Keratinocyte (primary cell): ENCODE data around the gene HOXC6. TPM values are rescaled to one million over a fixed set of nuclear protein-coding genes. Genes with fewer than 3 reads are reported as not detected.

Experiments used
- DNase-seq: peaks from one replicate; pipeline ENCODE4 v3.0.0-alpha.2; 2011; ENCODE audit warnings: low read depth, missing footprints, low spot score
- FAIRE-seq: peaks from 2 replicates; lab custom pipeline; 2011; peaks lifted over from hg19 to GRCh38; lab: Jason Lieb, UNC
- H2AFZ ChIP-seq: 2 replicates; pipeline ENCODE4 v1.6.0; 2012; ENCODE audit warnings: low read length, control low read depth, inconsistent platforms; ENCODE audit not compliant: control insufficient read depth
- H3K27ac ChIP-seq: 2 replicates; pipeline ENCODE4 v1.5.1; 2011; ENCODE audit warnings: low read length; ENCODE audit not compliant: control insufficient read depth, insufficient read depth
- H3K27me3 ChIP-seq: 3 replicates; pipeline ENCODE4 v1.6.0; 2011; ENCODE audit warnings: low read length; ENCODE audit not compliant: control insufficient read depth, insufficient read depth; ENCODE audit errors: extremely low read depth
- H3K36me3 ChIP-seq, 2 experiments: 2 replicates in 1 of 2; 3 replicates in 1 of 2; pipeline ENCODE4 v1.5.1; 2011; ENCODE audit warnings: low read length in 2 of 2, mild to moderate bottlenecking in 1 of 2; ENCODE audit not compliant: control insufficient read depth in 2 of 2, insufficient read depth in 2 of 2; ENCODE audit errors: extremely low read depth in 1 of 2
- H3K4me1 ChIP-seq: 3 replicates; pipeline ENCODE4 v1.5.1; 2011; ENCODE audit warnings: low read length; ENCODE audit not compliant: control insufficient read depth, insufficient read depth; ENCODE audit errors: extremely low read depth
- H3K4me2 ChIP-seq: 3 replicates; pipeline ENCODE4 v1.6.0; 2011; ENCODE audit warnings: low read depth, low read length; ENCODE audit not compliant: control insufficient read depth, insufficient read depth; ENCODE audit errors: extremely low read depth
- H3K4me3 ChIP-seq, 3 experiments: fragments of 200-600 bp in 1 of 3; sonication (generic) in 1 of 3; 2 replicates in 2 of 3; 3 replicates in 1 of 3; pipeline ENCODE4 v1.5.1; 2011 to 2016; ENCODE audit warnings: low read length in 3 of 3, mild to moderate bottlenecking in 3 of 3, control low read depth in 2 of 3, inconsistent platforms in 1 of 3, low read depth in 1 of 3, mixed read lengths in 1 of 3, mixed run types in 1 of 3, moderate library complexity in 1 of 3; ENCODE audit not compliant: control insufficient read depth in 2 of 3, insufficient read depth in 2 of 3; ENCODE audit errors: extremely low read depth in 1 of 3
- H3K79me2 ChIP-seq: 2 replicates; pipeline ENCODE4 v1.6.0; 2012; ENCODE audit warnings: low read length; ENCODE audit not compliant: control insufficient read depth, insufficient read depth
- H3K9ac ChIP-seq: 3 replicates; pipeline ENCODE4 v1.6.0; 2011; ENCODE audit warnings: low read length; ENCODE audit not compliant: control insufficient read depth, insufficient read depth; ENCODE audit errors: extremely low read depth
- H3K9me1 ChIP-seq: 3 replicates; pipeline ENCODE4 v1.6.0; 2011; ENCODE audit warnings: low read length; ENCODE audit not compliant: control insufficient read depth, insufficient read depth; ENCODE audit errors: extremely low read depth
- H3K9me3 ChIP-seq: 2 replicates; pipeline ENCODE4 v1.5.1; 2012; ENCODE audit warnings: low read depth, low read length; ENCODE audit not compliant: control insufficient read depth
- H4K20me1 ChIP-seq: 3 replicates; pipeline ENCODE4 v1.6.0; 2011; ENCODE audit warnings: low read length; ENCODE audit not compliant: control insufficient read depth, insufficient read depth; ENCODE audit errors: extremely low read depth
- EZH2 ChIP-seq: IDR thresholded peaks from one replicate; pipeline ENCODE4 v1.6.1; 2012; ENCODE audit warnings: inconsistent platforms, mild to moderate bottlenecking, low read length, moderate library complexity
- dilution Hi-C: fragments of 300-500 bp; cut with MboI; formaldehyde crosslinking; loops from one replicate; pipeline ENCODE4 v1.7.0; 2020; ENCODE audit warnings: low sequenced_read_pairs; ENCODE audit not compliant: extremely low pct_ligation_motif_present
- polyA plus RNA-seq, 5 experiments: library from polyadenylated mRNA; depleted of rRNA in 3 of 5; stranded (reverse) in 3 of 5; stranded (forward) in 1 of 5; unstranded in 1 of 5; fragments of >200 nt; gene quantifications; 1 replicate in 1 of 5; 2 replicates in 3 of 5; 3 replicates in 1 of 5; pipeline versions ENCODE4 v1.2.1 to v1.2.3, GENCODE V29; 2011 to 2012; ENCODE audit warnings: missing spikeins in 2 of 5, low read depth in 1 of 5, low replicate concordance in 1 of 5
- TF ChIP-seq, protein P1 (sequence below), 3 experiments: IDR thresholded peaks in 1 of 3; conservative IDR thresholded peaks in 1 of 3; optimal IDR thresholded peaks in 1 of 3; 2 replicates in 2 of 3; 3 replicates in 1 of 3; pipeline versions ENCODE3 to v1.5.1; 2011; ENCODE audit warnings: low read length in 3 of 3, mild to moderate bottlenecking in 3 of 3, moderate library complexity in 2 of 3, control low read depth in 1 of 3, inconsistent platforms in 1 of 3; ENCODE audit not compliant: insufficient read depth in 2 of 3; ENCODE audit errors: extremely low read depth in 1 of 3

HOXC6 gene
- polyA plus RNA-seq, 1 donor (not counting 4 experiments of a cell fraction or from before 2014, with no cell fraction given), result 4.7 TPM

DNA sequence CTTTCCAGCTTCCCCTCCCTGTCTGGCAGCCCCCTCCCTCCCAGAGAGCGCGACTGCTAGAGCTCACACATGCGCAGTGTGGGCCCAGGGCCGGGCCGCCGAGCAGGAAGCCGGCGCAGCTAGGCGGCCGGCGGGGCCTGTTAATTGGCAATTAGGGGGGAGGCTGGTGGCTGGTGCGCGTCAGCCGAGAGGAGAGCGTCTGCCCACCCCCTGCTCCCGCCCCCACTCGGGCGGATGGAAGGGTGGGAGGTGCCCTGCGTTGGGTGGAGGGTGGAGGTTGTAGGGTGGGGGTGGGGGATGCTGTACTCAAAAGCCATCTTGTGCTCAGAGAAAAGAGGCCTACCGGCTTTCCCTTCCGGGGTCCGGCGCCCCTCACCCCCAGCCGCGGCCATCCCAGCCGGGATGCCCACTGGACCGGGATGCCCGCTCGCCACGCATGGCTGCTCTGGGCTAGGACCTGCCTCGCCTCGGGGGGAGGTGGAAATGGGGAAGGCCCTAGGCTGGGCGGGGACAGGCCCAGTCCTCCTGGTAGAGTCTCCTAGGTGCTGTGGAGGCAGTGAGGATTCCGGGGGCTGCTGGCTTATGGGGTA is 10.3 kb upstream of the HOXC6 start:
- Histone ChIP-seq H3K4me2 (peak overlapping the region; percentile 98), H3K36me3 (no peaks in the 10 kb centered on the region), H3K9me1 (no peaks in the 10 kb centered on the region), H4K20me1 (no peaks in the 10 kb centered on the region), H3K4me3 (peak overlapping the region; percentile 56 to 95 (median 87)), H3K79me2 (peaks cover 58% of the 10 kb centered on the region), H3K9me3 (no peaks in the 10 kb centered on the region), H3K4me1 (peaks cover 48% of the 10 kb centered on the region), H2AFZ (peak overlapping the region; percentile 54), H3K27me3 (no peaks in the 10 kb centered on the region), H3K27ac (peak overlapping the region; percentile 98), H3K9ac (peak overlapping the region; percentile 98)
- TF ChIP-seq EZH2, result no peak
- TF ChIP-seq, protein P1, sequence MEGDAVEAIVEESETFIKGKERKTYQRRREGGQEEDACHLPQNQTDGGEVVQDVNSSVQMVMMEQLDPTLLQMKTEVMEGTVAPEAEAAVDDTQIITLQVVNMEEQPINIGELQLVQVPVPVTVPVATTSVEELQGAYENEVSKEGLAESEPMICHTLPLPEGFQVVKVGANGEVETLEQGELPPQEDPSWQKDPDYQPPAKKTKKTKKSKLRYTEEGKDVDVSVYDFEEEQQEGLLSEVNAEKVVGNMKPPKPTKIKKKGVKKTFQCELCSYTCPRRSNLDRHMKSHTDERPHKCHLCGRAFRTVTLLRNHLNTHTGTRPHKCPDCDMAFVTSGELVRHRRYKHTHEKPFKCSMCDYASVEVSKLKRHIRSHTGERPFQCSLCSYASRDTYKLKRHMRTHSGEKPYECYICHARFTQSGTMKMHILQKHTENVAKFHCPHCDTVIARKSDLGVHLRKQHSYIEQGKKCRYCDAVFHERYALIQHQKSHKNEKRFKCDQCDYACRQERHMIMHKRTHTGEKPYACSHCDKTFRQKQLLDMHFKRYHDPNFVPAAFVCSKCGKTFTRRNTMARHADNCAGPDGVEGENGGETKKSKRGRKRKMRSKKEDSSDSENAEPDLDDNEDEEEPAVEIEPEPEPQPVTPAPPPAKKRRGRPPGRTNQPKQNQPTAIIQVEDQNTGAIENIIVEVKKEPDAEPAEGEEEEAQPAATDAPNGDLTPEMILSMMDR (optimal IDR thresholded peaks at IDR 0.05 in 1 of 3, IDR thresholded peaks at IDR 0.05 in 1 of 3, conservative IDR thresholded peaks at IDR 0.05 in 1 of 3; ENCODE audit: extremely low read depth in 1 of 3, insufficient read depth in 2 of 3, low read length in 3 of 3), result no peak
- DNase-seq (no peak), FAIRE-seq (no peak)
- dilution Hi-C loops, result no loop called here

DNA sequence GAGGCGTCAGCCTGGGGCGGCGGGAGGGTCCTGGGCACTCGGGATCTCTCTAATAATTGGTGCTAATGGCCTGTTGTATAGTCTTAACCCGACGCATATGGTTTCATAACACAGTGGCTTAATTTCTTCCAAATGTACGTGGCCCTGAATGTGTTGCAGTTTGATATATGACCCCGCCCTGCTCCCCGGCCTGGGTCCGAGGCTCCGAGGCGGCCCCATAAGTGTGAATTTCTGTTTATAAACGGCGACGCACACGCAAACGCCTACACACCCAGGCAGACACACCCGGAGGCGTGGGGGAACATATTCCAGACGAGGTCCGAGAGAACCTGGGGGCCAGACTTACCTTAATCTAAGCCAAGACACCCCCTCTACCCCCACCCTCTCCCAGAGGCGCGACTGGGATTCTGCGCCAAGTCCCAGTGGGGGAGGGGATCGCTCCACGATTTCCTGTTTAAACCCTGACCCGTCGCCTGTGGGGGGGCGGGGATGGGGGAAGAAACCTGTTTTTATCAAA is 9.7 kb upstream of the HOXC6 start:
- TF ChIP-seq, protein P1 (optimal IDR thresholded peaks at IDR 0.05 in 1 of 3, IDR thresholded peaks at IDR 0.05 in 1 of 3, conservative IDR thresholded peaks at IDR 0.05 in 1 of 3; ENCODE audit: extremely low read depth in 1 of 3, insufficient read depth in 2 of 3, low read length in 3 of 3), result no peak
- TF ChIP-seq EZH2, result no peak
- Histone ChIP-seq H3K9me1 (no peaks in the 10 kb centered on the region), H2AFZ (peak overlapping the region; percentile 13), H3K4me1 (peaks cover 53% of the 10 kb centered on the region), H3K4me3 (peak overlapping the region; percentile 56 to 95 (median 76)), H3K9ac (peak overlapping the region; percentile 98), H3K27ac (peak overlapping the region; percentile 98), H3K4me2 (peak overlapping the region; percentile 96), H3K9me3 (no peaks in the 10 kb centered on the region), H4K20me1 (no peaks in the 10 kb centered on the region), H3K27me3 (no peaks in the 10 kb centered on the region), H3K36me3 (no peaks in the 10 kb centered on the region), H3K79me2 (peaks cover 63% of the 10 kb centered on the region)
- no peak for DNase-seq
- FAIRE-seq, result no peak
- dilution Hi-C loops, result no loop called here
